Activated B cell treated with CpG ODN at 0.5 μM for 24 hours (primary cell): ENCODE data around the gene TMEM161A. TPM values are rescaled to one million over a fixed set of nuclear protein-coding genes. Genes with fewer than 3 reads are reported as not detected.
A peak's percentile ranks its signal among the peaks of the same experiment; 100 is the strongest.
"Not testable (repeated sequence)": the region's sequence is repeated elsewhere in the genome, so short reads cannot be mapped to it uniquely, and the experiment has no call there.

Source experiments
- ATAC-seq: fragments of 200-7000 bp; cut with Tn5 transposase; one replicate; pipeline ENCODE4 v1.10.0; 2021; ENCODE audit warnings: low read depth, mild to moderate bottlenecking, moderate library complexity
- CTCF ChIA-PET: fragments of 350-600 bp; sonication (Branson Sonifier 250); formaldehyde crosslinking; loops from one replicate; lab custom pipeline; 2021; ENCODE audit warnings: antibody characterized with exemption; lab: Charles Lee
- POLR2A ChIA-PET: fragments of 350-600 bp; sonication (Branson Sonifier 250); formaldehyde crosslinking; loops from one replicate; lab custom pipeline; 2021; ENCODE audit warnings: antibody characterized with exemption; lab: Charles Lee
- DNase-seq: peaks from one replicate; pipeline ENCODE4 v3.0.0; 2022
- H3K27ac Mint-ChIP-seq: one replicate; pipeline ENCODE4 v1.8.0; 2020; ENCODE audit warnings: mixed read lengths
- H3K27me3 Mint-ChIP-seq: one replicate; pipeline ENCODE4 v1.8.0; 2021; ENCODE audit warnings: mixed read lengths
- H3K36me3 Mint-ChIP-seq: one replicate; pipeline ENCODE4 v1.8.0; 2021; ENCODE audit warnings: low read depth, mixed read lengths
- H3K4me1 Mint-ChIP-seq: one replicate; pipeline ENCODE4 v1.8.0; 2021; ENCODE audit warnings: mixed read lengths
- H3K4me3 Mint-ChIP-seq: one replicate; pipeline ENCODE4 v1.8.0; 2020; ENCODE audit warnings: mild to moderate bottlenecking, mixed read lengths
- H3K9me3 Mint-ChIP-seq: one replicate; pipeline ENCODE4 v1.8.0; 2020; ENCODE audit warnings: mixed read lengths
- intact Hi-C: fragments of 100-400 bp; cut with micrococcal nuclease; formaldehyde crosslinking; loops from one replicate; pipeline ENCODE4 v1.15.1; 2024
- total RNA-seq: library from RNA; stranded (reverse); gene quantifications from 2 replicates; pipeline ENCODE4 v1.2.3, GENCODE V29; 2022
- TF ChIP-seq, protein P1 (sequence below): fragments of 200-600 bp; IDR thresholded peaks from one replicate; pipeline ENCODE4 v1.8.0; 2022; ENCODE audit warnings: antibody characterized with exemption, mild to moderate bottlenecking

Gene TMEM161A
- total RNA-seq, 1 donor from 2014 or later = 22.6 TPM

DNA sequence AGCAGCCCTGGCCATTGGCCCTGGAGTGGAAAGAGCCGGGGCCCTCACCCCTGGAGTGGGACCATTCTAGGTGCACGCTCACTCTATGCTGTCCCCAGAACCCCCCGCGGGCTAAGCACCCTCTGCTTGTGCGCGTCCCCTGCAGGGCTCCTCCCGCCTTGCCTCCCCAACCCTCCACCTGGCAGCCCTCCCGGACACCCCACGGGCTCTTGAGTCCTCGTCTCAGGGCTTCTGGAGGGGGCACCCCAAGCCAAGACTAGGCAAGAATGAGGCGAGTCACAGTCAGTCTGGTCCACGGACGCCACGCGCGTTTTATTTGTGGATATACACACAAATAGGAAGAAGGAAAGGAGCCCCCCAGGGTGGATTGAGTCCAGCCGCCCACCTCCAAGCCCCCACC is 7.0 kb upstream of the TMEM161A start:
- TF ChIP-seq, protein P1, sequence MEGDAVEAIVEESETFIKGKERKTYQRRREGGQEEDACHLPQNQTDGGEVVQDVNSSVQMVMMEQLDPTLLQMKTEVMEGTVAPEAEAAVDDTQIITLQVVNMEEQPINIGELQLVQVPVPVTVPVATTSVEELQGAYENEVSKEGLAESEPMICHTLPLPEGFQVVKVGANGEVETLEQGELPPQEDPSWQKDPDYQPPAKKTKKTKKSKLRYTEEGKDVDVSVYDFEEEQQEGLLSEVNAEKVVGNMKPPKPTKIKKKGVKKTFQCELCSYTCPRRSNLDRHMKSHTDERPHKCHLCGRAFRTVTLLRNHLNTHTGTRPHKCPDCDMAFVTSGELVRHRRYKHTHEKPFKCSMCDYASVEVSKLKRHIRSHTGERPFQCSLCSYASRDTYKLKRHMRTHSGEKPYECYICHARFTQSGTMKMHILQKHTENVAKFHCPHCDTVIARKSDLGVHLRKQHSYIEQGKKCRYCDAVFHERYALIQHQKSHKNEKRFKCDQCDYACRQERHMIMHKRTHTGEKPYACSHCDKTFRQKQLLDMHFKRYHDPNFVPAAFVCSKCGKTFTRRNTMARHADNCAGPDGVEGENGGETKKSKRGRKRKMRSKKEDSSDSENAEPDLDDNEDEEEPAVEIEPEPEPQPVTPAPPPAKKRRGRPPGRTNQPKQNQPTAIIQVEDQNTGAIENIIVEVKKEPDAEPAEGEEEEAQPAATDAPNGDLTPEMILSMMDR = no peak
- DNase-seq = no peak
- Mint-ChIP-seq H3K27ac (peak overlapping the region; percentile 24), H3K36me3 (peaks cover 18% of the 10 kb centered on the region), H3K4me3 (no peak overlapping the region), H3K4me1 (peaks cover 1% of the 10 kb centered on the region), H3K9me3 (no peaks in the 10 kb centered on the region), H3K27me3 (no peaks in the 10 kb centered on the region)
- POLR2A ChIA-PET = interaction anchor here (0.9 to 1.4 kb wide), 4 partner anchors 25 to 219 kb away, joined by 3 to 15 read pairs (median 5); partner anchors contain the start of genes MEF2B and NR2C2AP
- CTCF ChIA-PET = interaction anchor here (0.8 to 4.9 kb wide), 10 partner anchors 9 to 221 kb away, joined by 3 to 104 read pairs (median 5); partner anchors contain the start of gene MEF2B
- no peak for ATAC-seq
- intact Hi-C loops = no loop called here

DNA sequence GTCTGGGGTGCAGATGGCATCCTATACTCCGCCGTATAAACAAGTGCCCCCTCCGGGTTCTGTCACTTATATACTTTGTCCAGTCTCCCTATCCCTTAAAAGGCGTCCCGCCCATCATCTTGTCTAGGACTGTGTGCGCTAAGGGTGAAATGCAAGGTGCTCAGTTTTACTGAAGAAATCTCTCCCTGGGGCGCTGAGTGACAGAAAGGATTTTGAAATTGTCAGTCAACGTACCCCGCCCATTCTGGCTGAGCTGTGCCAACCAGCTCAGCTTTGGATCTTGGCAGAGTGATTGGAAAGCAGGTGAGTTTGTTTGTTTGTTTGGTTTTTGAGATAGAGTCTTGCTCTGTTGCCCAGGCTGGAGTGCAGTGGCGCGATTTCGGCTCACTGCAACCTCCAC is 4.1 kb upstream of the TMEM161A start:
- CTCF ChIA-PET = interaction anchor here (0.7 to 6.3 kb wide), 3 partner anchors 32 to 90 kb away, joined by 3 to 43 read pairs (median 7); no protein-coding TSS in a partner anchor
- H3K4me1 Mint-ChIP-seq = peaks cover 19% of the 10 kb centered on the region
- H3K27ac Mint-ChIP-seq = no peak overlapping the region
- POLR2A ChIA-PET = interaction anchor here (0.5 to 2.2 kb wide), 2 partner anchors 27 to 197 kb away, joined by 4 to 9 read pairs; partner anchors contain the start of gene MEF2B
- TF ChIP-seq, protein P1 = no peak
- no peak overlapping the region for H3K4me3 Mint-ChIP-seq
- intact Hi-C loops = no loop called here
- no peaks in the 10 kb centered on the region for H3K27me3 Mint-ChIP-seq
- H3K36me3 Mint-ChIP-seq = peaks cover 5% of the 10 kb centered on the region
- DNase-seq = no peak
- H3K9me3 Mint-ChIP-seq = no peaks in the 10 kb centered on the region
- no peak for ATAC-seq

DNA sequence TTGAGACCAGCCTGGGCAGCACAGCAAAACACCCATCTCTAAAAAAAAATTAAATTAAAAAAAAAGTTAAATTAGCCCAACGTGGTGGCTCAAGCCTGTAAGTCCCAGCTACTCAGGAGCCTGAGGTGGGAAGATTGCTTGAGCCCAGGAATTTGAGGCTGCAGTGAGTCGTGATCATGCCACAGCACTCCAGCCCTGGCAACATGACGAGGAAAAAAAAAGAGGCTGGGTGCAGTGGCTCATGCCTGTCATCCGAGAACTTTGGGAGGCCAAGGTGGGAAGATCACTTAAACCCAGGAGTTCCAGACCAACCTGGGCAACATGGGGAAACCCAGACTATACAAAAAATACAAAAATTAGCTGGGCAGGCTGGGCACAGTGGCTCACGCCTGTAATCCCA is 2.2 kb upstream of the TMEM161A start:
- intact Hi-C loops = no loop called here
- ChIA-PET CTCF (interaction anchor here (0.6 to 6.3 kb wide), 7 partner anchors 14 to 722 kb away, joined by 3 to 43 read pairs (median 5); no protein-coding TSS in a partner anchor), POLR2A (no interaction called here)
- no peaks in the 10 kb centered on the region for H3K27me3 Mint-ChIP-seq
- peaks cover 2% of the 10 kb centered on the region for H3K36me3 Mint-ChIP-seq
- H3K4me1 Mint-ChIP-seq = peaks cover 25% of the 10 kb centered on the region
- ATAC-seq (no peak), DNase-seq (no peak)
- H3K27ac Mint-ChIP-seq = no peak overlapping the region
- no peak overlapping the region for H3K4me3 Mint-ChIP-seq
- no peaks in the 10 kb centered on the region for H3K9me3 Mint-ChIP-seq
- TF ChIP-seq, protein P1 = no peak

DNA sequence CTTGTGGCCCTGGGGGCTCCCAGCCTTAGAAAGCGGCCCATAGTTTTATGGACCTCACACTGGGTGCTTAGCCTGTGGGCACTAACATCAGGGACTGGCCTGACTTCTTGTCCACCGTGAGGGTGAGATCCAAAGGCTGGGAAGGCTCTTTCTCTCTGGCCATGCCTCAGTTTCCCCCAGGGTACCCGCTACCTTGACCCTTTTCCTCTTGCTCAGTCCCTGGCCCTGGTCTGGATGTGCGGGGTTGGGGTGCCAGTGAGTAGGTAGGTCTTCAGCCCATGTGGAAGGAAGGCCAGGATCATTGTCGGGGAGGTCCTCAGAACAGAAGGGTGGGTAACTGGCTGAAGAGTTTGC is 1.6 kb upstream of the TMEM161A start:
- intact Hi-C loops = loop anchor here (1.0 to 10.0 kb wide), 4 partner anchors 52 to 675 kb away; partner anchors contain the start of genes BORCS8, COPE, DDX49 and RFXANK
- POLR2A ChIA-PET = no interaction called here

DNA sequence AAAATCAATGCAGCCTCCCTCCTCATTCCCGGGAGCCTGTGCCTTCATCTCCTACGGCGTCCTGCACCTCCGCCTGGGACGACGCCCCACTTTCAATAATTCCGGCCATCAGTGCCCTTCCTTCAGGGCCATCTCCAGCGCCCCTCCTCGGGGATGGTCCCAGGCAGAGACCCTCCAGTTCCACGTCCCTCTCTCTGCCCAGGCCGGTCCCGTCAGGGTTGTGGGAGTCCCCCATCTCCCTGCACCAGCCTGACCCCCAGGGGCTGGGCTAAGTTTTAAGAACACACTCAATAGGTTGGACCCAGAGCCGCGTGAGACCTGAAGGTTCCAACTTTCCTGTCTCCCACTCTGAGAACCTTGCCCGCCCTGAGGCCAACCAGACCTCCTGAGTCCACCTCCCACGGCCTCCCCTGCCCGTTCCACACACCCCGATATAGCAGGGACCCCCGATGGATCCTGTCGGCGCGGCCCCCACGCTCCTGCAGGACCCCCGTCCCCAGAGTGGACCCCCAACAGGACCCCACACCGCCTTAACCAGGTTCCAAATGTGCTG is 646 bp downstream of the TMEM161A start:
- CTCF ChIA-PET = no interaction called here
- Mint-ChIP-seq H3K9me3 (no peaks in the 10 kb centered on the region), H3K27ac (peak overlapping the region; percentile 90), H3K36me3 (peaks cover 2% of the 10 kb centered on the region), H3K4me3 (peak overlapping the region; percentile 98), H3K4me1 (peaks cover 30% of the 10 kb centered on the region), H3K27me3 (no peaks in the 10 kb centered on the region)
- DNase-seq (no peak), ATAC-seq (no peak)
- POLR2A ChIA-PET = no interaction called here
- TF ChIP-seq, protein P1 = no peak
- intact Hi-C loops = loop anchor here (1.0 to 10.0 kb wide), 4 partner anchors 74 to 673 kb away; partner anchors contain the start of genes ARMC6, COPE, DDX49 and SLC25A42

More for the DNA sequence above, 1.6 kb upstream of the TMEM161A start:
- CTCF ChIA-PET = interaction anchor here (0.7 to 6.3 kb wide), 3 partner anchors 13 to 35 kb away, joined by 3 to 43 read pairs (median 3); no protein-coding TSS in a partner anchor
- H3K9me3 Mint-ChIP-seq = no peaks in the 10 kb centered on the region
- no peaks in the 10 kb centered on the region for H3K27me3 Mint-ChIP-seq
- ATAC-seq (no peak), DNase-seq (no peak)
- peaks cover 28% of the 10 kb centered on the region for H3K4me1 Mint-ChIP-seq
- H3K4me3 Mint-ChIP-seq = no peak overlapping the region
- H3K36me3 Mint-ChIP-seq = peaks cover 2% of the 10 kb centered on the region
- peak overlapping the region; percentile 35 for H3K27ac Mint-ChIP-seq
- TF ChIP-seq, protein P1 = no peak

DNA sequence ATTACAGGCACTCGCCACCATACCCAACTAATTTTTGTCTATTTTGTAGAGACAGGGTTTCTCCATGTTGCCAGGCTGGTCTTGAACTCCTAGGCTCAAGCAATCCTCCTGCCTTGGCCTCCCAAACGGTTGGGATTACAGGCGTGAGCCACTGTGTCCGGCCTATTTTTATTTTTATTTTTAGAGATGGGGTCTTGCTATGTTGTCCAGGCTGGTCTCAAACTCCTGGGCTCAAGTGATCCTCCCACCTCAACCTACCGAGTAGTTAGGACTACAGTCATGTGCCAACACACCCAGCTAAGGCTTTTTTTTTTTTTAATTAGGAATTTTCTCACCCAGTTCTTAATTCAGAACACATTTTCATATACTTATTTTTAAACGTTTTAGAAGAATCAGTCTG is 2.6 kb downstream of the TMEM161A start:
- H3K36me3 Mint-ChIP-seq, ATAC-seq, H3K27me3 Mint-ChIP-seq, H3K9me3 Mint-ChIP-seq, CTCF ChIA-PET, H3K4me3 Mint-ChIP-seq, H3K27ac Mint-ChIP-seq, DNase-seq: not testable (repeated sequence)
- intact Hi-C loops = loop anchor here (10.0 kb wide), 2 partner anchors 221 to 671 kb away; partner anchors contain the start of genes COPE and DDX49
- POLR2A ChIA-PET = interaction anchor here (0.7 kb wide), 2 partner anchors 70 to 180 kb away, joined by 3 to 4 read pairs; no protein-coding TSS in a partner anchor
- H3K4me1 Mint-ChIP-seq = peaks cover 30% of the 10 kb centered on the region
